ENCODE results near the gene MTG2.

Gene MTG2

DNA sequence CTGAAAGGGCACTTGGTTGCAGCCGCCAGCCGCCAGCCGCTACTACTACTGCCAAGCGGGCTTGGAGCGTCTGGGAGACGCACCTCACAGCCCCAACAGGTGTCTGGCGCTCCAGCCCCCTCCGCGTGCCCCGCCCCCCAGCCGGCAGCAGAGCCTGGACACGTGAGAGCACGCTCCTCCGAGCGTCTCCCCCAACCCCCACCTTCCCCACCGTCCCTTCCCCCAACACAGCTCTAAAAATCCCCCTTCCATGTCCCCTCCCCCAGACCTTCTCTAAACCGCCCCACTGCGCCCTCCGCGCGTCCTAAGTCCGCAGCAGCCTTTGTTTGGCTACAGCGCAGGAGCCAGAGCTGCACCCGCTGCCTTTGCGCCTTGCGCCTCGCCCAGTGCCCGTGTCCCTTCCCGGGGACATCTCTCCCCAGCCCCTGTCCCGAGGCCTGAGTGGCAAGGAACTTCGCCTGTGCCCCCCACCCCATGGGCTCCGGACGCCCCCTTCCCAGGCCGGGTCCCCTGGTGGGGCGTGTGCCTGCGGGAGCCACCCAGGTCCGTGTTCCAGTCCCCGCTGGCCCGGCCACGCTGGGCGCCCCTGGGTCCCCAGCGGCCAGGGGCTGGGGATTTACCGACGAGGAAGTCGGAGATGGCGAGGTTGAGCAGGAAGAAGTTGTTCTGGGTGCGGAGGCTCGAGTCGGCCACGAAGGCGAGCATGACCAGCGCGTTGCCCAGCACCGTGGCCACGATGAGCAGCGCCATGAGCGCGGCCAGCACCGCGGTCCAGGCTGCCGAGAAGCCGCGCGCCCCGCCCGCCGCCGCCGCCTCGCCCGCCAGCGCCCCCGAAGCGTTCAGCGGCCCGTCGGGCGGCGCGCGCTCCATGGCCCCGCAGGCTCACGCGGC lies 36.5 kb downstream of the MTG2 start:
- DNase-seq, result no peak

DNA sequence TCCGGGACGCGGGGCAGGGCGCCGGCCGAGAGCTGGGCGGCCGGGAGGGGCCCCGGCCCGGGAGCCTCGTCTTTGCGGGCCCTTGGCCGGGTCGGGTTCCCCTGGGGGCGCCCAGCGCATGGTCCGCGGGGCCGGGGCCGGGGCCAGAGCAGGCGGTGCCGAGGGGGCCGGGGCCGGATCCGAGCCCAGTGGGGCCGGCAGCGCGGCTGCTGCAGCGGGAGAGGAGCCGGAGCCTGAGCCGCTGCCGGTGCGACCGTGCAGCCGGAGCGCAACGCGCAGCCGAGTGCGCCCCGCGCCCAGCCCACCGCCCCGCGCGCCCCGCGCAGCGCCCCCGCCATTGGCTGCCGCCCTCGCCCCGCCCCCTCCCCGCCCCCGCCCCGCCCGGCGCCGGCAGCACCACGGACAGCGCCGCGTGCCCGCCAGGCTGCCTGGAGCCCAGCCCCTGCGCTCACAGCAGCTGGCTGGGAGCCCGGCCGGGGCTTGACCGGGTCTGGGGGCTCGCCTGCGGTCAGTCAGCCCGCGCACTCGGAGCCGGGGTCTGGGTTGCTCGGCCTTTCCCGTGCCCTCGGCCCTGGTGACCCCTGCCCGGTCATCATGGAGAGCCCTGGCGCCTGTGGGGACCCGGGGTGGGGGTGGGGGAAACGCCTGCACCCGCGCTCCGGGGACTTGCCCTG lies 37.3 kb downstream of the MTG2 start, which contains the start of gene HRH3:
Gene HRH3, minus strand, starts transcription at position 287 of the 674 bp plus-strand sequence. CDS start 308 bp downstream, outside the sequence.
- DNase-seq, result peak in 14 of 56 donors; percentile 3 to 51 (median 21)

- DNase-seq, result no peak
Observed at GRCh38 chr20:62220666-62221568, 38.1 kb downstream of the MTG2 start.

- no peak for DNase-seq
Observed at GRCh38 chr20:62222266-62222850, 39.5 kb downstream of the MTG2 start.

DNA sequence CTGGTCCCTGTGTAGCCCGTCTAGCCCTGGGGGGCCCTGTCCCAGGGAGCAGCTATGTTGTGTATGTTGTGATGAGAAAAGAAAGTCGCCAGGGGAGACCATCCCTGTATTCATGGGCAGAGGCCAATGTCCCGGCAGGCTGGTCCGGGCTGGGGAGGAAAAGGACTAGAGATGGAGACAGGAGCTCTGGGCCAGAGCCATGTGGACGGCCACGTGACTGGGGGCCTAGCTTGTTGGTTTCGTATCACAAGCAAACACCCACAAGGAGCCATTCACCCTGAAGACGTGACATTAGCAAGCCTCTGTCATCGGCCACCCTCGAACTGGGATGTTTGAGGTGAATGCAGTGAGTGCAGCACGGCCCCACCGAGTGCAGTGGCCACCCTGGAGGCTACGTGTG lies 40.1 kb downstream of the MTG2 start:
- no peak for DNase-seq

GRCh38 chr20:62223571-62223970 lies 40.7 kb downstream of the MTG2 start:
- DNase-seq, result no peak

- no peak for DNase-seq
Observed at GRCh38 chr20:62224113-62224855, 41.5 kb downstream of the MTG2 start.

DNA sequence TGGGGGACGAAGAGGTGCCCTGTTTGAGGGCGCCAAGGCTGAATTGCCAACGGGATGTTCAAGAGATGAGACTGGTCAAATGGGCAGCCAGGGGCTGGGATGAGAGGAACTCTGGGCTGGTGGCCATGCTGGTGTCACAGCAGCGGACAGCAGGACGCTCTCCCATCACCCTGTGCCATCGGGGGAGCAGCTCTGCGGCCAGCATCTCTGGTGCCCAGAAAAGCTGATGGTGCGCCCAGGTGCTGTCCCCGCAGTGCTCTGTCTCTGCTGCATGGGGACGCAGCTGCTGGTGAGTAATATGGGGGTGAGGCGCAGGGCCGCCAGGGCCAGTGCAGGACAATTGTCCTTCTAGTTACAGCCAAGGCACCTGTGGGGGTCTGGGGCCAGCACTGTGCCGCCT lies 42.2 kb downstream of the MTG2 start:
- no peak for DNase-seq

DNA sequence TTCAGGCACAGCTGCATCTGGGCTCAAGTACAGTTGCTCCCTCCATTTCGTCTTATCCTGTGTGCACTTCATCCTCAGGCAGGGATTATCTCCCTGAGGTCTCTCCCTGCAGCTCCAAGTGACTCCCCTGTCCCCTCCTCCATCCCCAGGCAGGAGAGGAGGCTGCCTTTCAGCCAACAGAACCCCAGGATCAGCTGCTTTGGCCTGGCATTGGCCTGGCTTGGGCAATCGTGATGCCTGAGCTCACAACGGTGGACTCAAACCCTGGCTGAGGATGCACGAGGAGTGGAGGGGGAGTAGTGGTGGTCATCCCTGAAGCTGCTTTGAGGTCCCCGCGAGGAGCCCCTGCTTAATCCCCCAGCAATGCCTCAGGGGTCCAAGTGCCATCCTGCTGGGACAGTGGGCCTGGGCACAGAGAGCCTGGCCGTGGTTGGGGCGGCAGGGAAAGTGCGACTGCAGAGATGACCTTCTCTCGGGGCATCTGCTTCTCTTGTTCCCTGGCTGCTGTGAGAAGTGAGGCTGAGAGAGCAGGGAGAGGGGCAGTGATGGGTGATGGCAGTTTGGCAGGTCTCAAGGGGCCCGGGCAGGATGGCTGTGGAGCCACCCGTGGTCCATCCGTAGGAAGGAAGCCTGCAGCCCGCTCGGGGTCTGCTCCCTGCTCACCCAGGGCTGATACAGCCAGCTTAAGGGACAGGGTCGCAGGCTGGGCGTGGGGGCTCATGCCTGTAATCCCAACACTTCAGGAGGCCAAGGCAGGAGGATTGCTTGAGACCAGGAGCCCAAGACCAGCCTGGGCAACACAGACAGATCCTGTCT lies 43.2 kb downstream of the MTG2 start:
- no peak for DNase-seq

GRCh38 chr20:62226707-62227590 lies 44.1 kb downstream of the MTG2 start:
- DNase-seq, result peak in 4 of 56 donors; percentile 12 to 35 (median 32)

DNA sequence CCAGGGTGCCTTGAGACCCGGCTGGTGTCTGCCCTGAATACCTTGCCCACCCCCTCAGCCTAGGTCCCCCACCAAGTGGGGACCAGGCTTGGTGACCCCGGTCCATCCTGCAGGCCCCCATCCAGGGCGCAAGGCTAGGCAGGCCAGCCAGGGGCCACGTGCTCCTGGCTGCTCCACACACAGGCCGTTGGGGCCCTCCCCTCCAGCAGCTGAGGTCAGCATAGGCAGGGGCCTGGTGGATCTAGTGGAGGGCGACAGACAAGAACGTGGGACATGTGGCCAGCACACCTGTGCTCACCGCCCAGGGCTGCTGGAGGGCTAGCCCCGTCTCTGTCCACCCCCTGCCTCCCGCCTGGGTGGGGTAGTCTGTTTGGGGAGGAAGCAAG lies 44.8 kb downstream of the MTG2 start:
- DNase-seq, result no peak

- no peak for DNase-seq
Observed at GRCh38 chr20:62227977-62228958, 45.4 kb downstream of the MTG2 start.

- DNase-seq, result no peak
Observed at GRCh38 chr20:62228982-62229545, 46.2 kb downstream of the MTG2 start.

GRCh38 chr20:62229667-62230066 lies 46.8 kb downstream of the MTG2 start:
- no peak for DNase-seq

DNA sequence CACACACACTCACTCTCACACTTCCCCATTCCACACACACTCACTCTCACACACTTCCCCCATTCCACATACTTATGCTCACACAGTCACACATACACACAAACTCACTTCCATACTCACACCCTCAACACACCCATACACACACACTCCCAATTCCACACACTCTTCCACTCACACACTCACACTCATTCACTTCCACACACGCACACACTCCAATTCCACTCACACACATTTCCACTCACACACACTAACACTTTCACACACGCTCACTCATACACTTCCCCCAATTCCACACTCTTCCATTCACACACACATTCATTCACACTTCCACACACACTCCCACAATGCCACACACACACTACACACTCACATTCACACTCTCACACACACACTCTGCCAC lies 47.4 kb downstream of the MTG2 start:
- DNase-seq, result no peak

- DNase-seq, result no peak
Observed at GRCh38 chr20:62230696-62231095, 47.9 kb downstream of the MTG2 start.

DNA sequence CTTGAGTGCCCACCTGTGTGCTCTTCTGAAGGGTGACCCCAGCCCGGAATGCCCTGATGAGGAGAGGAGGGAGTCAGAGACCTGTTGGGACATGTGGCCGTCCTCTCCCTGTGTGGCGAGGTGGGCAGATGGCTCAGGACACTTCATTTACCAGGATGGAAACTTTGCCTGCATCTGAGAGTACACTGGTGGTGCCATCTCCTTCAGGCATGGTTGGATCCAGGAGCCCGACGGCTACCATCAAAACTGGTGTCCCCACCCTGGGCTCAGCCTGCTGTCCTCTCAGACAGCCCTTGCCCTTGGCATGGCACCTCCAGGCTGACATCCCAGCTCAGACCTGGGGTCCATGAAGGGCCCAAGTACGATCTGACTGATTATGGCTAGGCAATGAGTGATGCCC lies 48.5 kb downstream of the MTG2 start:
- no peak for DNase-seq

Measured in amygdala (tissue), 56 donors.